Measurements from ENCODE around the gene COL6A3.

The COL6A3 gene, protein sequence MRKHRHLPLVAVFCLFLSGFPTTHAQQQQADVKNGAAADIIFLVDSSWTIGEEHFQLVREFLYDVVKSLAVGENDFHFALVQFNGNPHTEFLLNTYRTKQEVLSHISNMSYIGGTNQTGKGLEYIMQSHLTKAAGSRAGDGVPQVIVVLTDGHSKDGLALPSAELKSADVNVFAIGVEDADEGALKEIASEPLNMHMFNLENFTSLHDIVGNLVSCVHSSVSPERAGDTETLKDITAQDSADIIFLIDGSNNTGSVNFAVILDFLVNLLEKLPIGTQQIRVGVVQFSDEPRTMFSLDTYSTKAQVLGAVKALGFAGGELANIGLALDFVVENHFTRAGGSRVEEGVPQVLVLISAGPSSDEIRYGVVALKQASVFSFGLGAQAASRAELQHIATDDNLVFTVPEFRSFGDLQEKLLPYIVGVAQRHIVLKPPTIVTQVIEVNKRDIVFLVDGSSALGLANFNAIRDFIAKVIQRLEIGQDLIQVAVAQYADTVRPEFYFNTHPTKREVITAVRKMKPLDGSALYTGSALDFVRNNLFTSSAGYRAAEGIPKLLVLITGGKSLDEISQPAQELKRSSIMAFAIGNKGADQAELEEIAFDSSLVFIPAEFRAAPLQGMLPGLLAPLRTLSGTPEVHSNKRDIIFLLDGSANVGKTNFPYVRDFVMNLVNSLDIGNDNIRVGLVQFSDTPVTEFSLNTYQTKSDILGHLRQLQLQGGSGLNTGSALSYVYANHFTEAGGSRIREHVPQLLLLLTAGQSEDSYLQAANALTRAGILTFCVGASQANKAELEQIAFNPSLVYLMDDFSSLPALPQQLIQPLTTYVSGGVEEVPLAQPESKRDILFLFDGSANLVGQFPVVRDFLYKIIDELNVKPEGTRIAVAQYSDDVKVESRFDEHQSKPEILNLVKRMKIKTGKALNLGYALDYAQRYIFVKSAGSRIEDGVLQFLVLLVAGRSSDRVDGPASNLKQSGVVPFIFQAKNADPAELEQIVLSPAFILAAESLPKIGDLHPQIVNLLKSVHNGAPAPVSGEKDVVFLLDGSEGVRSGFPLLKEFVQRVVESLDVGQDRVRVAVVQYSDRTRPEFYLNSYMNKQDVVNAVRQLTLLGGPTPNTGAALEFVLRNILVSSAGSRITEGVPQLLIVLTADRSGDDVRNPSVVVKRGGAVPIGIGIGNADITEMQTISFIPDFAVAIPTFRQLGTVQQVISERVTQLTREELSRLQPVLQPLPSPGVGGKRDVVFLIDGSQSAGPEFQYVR (N-terminal part only)

DNA sequence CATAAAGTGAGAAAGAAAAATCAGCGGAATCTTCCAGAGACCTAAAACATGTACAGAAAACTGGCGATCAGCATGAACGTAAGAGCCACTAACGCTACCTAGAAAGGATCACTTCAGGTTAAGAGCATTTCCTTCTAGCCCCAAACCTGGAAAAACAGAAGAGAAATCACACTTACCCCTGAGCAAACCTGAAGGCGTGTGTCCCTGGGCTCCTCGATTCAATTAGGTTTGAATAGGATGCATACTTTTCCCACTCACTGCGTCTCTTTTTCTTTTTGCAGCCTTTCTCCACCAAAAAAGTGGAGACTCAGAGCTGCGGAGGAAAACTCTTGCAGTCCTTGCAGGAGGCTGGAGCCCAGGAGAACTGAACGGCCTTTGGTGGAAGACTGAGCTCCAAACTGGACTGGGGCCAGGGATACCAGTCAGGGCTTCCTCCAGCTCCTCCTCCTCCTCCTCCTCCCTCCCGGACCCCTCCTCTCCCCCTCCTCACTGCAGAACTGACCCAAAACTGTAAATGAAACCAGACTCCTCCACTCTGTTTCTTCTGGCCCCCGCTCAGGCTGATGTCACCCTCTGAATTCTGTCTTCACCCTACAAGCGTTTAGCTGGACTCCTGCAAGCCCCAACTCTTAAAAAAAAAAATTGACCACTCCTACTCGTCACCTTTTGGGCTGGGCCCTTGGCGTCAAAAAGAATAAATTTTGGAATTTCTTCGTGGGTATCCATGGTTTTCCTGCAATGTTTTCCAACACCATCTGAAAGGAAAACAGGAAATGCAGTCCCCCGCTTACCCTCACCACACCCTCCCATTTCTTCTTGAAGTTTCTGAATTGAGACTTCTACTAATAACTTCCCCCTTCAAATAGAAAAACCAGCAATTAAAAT lies at the start of gene COL6A3:
Gene COL6A3 (minus strand): TSS at position 388 of the 885 bp plus-strand sequence. CDS start 17,347 bp downstream, outside the sequence.
- Histone ChIP-seq H3K4me3 (no peak within 1 kb of the TSS), H3K9me3 (no peaks in the 10 kb centered on the region), H3K36me3 (replicated peaks) (no peaks in the 10 kb centered on the region), H3K27me3 (ENCODE audit: low read depth) (peaks cover 33% of the 10 kb centered on the region), H3K4me1 (no peaks in the 10 kb centered on the region)
- DNase-seq (ENCODE audit: low spot score in 2 of 2): no peak
- in situ Hi-C loops (cut with MboI; ENCODE audit: low sequenced_read_pairs): no loop called here

DNA sequence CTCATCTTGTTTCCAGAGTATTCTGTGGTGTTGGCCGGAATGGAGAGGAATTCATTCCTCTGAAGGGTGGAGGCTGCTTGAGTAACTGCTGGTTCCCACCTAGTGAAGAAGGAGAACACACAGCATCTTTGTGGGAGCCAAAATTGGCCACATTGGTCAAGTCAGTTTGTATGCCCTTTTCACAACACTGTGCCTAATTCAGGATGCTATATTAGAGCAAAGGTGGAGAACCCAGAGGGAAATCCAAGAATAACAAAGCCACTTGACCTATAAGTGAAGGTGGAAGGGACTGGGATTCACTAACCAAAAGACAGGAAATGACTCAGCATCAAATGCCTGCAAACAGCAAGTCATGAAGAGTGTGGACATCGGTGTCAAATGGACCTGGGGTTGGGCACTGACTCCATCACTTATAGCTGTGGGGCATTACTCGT lies 45.8 kb upstream of the COL6A3 start:
- no peaks in the 10 kb centered on the region for H3K27me3 ChIP-seq (ENCODE audit: low read depth)
- in situ Hi-C loops (cut with MboI; ENCODE audit: low sequenced_read_pairs): no loop called here
- no peaks in the 10 kb centered on the region for H3K9me3 ChIP-seq
- DNase-seq (ENCODE audit: low spot score in 2 of 2): no peak
- H3K4me3 ChIP-seq: no peak overlapping the region
- no peaks in the 10 kb centered on the region for H3K36me3 ChIP-seq (replicated peaks)
- no peaks in the 10 kb centered on the region for H3K4me1 ChIP-seq

DNA sequence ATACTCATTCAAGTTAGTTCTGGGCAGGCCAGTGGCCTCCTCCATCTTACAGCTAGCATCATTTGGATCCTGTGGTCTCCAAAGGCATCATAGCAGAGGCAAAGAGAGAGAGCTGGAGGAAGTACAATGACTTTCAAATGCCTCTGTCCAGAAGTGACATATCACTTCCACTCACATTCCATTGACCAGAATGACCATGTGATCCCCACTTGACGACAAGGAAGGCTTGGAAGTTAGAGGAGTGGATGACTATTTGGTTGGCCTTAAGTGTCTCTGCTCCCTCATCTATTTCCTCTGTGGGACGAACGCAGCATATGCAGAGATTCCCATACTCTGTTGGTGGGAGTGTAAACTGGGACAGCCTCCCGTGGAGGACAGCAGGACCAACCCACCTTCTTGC lies 45.3 kb upstream of the COL6A3 start:
- Histone ChIP-seq H3K4me3 (no peak overlapping the region), H3K9me3 (no peaks in the 10 kb centered on the region), H3K4me1 (no peaks in the 10 kb centered on the region), H3K27me3 (ENCODE audit: low read depth) (no peaks in the 10 kb centered on the region), H3K36me3 (replicated peaks) (no peaks in the 10 kb centered on the region)
- DNase-seq (ENCODE audit: low spot score in 2 of 2): no peak
- in situ Hi-C loops (cut with MboI; ENCODE audit: low sequenced_read_pairs): no loop called here

DNA sequence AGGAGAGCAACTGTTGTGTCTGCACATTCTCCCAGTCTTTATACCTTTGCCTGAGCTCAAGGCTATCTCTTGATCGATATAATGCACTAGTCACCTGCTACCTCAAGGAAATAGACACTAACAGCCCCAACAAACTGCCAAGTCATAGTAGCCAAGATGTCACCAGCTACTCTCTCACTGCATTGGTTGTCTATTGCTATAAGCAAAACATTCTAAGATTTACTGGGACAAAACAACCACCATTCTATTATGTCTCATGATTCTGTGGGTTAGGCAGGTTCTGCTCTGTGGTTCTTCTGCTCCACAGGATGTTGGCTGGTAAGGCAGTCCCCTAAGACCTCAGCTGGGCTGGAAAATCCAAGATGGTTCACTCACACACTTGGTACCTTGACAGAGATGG lies 44.6 kb upstream of the COL6A3 start:
- no peaks in the 10 kb centered on the region for H3K4me1 ChIP-seq
- H3K27me3 ChIP-seq (ENCODE audit: low read depth): no peaks in the 10 kb centered on the region
- no peak overlapping the region for H3K4me3 ChIP-seq
- H3K9me3 ChIP-seq: no peaks in the 10 kb centered on the region
- in situ Hi-C loops (cut with MboI; ENCODE audit: low sequenced_read_pairs): no loop called here
- no peaks in the 10 kb centered on the region for H3K36me3 ChIP-seq (replicated peaks)
- no peak for DNase-seq (ENCODE audit: low spot score in 2 of 2)

DNA sequence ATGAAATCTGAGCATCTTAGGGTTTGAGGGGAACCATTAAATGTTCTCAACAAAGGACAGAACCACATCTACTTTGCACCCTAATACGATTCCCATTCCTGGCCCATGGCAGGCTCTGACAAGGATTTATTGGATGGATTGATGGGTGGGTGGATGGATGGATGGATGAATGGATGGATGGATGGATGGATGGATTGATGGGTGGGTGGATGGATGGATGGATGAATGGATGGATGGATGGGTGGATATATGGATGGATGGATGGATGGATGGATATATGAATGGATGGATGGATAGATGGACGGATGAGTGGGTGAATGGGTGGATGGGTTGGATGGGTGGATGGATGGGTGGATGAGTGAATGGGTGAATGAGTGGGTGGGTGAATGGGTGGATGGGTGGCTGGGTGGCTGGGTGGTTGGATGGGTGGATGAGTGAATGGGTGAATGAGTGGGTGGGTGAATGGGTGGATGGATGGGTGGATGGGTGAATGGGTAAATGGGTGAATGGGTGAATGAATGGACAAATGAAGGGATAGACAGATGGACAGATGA lies 43.5 kb upstream of the COL6A3 start:
- H3K27me3 ChIP-seq (ENCODE audit: low read depth): no peaks in the 10 kb centered on the region
- no peaks in the 10 kb centered on the region for H3K9me3 ChIP-seq
- no peak overlapping the region for H3K4me3 ChIP-seq
- in situ Hi-C loops (cut with MboI; ENCODE audit: low sequenced_read_pairs): no loop called here
- no peaks in the 10 kb centered on the region for H3K36me3 ChIP-seq (replicated peaks)
- DNase-seq (ENCODE audit: low spot score in 2 of 2): no peak
- no peaks in the 10 kb centered on the region for H3K4me1 ChIP-seq

DNA sequence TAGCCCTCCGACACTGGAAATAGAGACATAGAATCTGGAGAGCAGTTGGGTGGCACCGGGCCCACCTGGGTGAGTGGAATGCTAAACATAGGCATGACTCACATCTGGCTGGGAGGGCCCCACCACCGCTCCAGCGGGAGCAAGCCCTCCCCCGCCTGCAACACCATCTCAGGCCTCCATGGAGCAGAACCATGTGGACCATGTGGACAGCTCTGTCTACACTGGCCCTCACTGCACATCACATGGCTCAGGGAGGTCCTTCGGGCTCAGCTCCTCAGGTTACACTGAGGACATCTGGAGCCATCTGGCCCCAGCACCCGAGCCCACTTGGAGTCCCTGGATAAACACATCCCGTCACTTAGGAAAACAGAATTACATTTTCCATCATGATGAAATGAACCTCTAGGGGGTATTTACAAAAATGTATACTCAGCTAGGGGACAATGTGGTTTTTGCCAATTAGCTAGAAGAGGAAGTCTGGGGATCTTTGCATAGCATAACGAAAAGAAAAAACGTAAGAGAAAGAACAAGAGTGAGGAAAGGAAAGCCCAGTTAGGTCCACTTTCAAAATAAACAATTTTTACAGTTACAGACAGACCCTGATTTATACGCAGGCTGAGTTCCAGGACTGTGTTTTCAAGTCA lies 42.4 kb upstream of the COL6A3 start:
- H3K36me3 ChIP-seq (replicated peaks): no peaks in the 10 kb centered on the region
- H3K27me3 ChIP-seq (ENCODE audit: low read depth): no peaks in the 10 kb centered on the region
- no peaks in the 10 kb centered on the region for H3K9me3 ChIP-seq
- in situ Hi-C loops (cut with MboI; ENCODE audit: low sequenced_read_pairs): no loop called here
- DNase-seq (ENCODE audit: low spot score in 2 of 2): no peak
- no peak overlapping the region for H3K4me3 ChIP-seq
- H3K4me1 ChIP-seq: no peaks in the 10 kb centered on the region

DNA sequence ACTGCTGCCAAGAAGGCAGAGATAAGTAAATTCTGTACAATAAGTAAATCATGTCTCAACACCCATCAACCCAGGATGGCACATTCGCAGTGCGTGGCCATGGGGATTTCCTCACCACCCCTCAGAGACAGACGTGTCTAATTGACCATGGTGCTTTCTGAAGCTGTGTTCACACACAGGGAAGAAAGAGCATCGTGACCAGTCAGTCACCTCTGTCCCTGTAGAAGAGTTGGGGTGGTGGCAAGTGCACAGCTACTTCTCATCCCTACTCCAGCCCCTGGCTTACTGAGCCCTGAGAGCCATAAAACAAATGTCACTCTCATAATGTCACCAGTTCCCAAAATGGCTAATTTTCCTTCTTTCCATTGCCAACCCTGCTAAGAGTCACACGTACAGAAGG lies 41.8 kb upstream of the COL6A3 start:
- in situ Hi-C loops (cut with MboI; ENCODE audit: low sequenced_read_pairs): no loop called here
- DNase-seq (ENCODE audit: low spot score in 2 of 2): no peak
- H3K9me3 ChIP-seq: no peaks in the 10 kb centered on the region
- H3K27me3 ChIP-seq (ENCODE audit: low read depth): no peaks in the 10 kb centered on the region
- no peaks in the 10 kb centered on the region for H3K4me1 ChIP-seq
- no peak overlapping the region for H3K4me3 ChIP-seq
- H3K36me3 ChIP-seq (replicated peaks): no peaks in the 10 kb centered on the region

DNA sequence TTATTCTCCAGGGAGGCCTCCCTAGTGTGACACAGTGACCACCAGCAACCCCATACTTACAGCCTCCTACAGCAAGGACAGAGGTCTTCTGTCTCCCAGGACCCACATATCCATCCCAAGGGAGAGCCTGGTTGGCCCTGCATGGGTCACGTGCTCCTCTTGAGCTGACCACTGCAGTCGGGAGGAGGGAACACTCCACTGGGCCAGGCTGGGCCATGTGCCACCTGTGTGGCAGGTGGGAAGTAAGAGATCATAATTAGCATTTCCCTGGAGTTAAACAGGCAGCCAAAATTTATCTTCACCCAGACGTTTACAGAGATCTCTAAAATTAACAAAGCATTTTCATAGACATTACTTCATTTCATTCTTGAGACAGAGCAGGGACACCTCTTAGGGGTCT lies 39.7 kb upstream of the COL6A3 start:
- Histone ChIP-seq H3K4me3 (no peak overlapping the region), H3K27me3 (ENCODE audit: low read depth) (no peaks in the 10 kb centered on the region), H3K36me3 (replicated peaks) (no peaks in the 10 kb centered on the region), H3K9me3 (no peaks in the 10 kb centered on the region), H3K4me1 (no peaks in the 10 kb centered on the region)
- no peak for DNase-seq (ENCODE audit: low spot score in 2 of 2)
- in situ Hi-C loops (cut with MboI; ENCODE audit: low sequenced_read_pairs): no loop called here

DNA sequence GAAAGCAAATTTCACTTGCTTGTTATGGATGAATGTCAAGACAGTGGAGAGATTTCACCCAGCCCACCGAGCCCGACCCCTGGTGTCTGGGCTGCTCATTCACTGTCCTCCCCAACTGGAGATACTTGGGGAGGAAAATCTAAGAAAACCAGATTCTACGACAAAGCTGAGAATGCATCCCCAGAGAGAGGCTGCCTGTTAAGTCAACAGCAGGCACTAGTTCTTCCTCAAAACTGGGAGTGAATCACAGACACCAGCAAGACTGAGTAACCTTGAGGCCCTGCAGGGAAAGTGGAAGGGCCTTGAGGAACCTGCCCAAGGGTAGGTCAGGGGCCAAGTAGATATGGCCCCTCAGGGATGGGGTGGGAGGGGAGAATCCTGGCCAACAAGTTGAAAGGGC lies 38.9 kb upstream of the COL6A3 start:
- Histone ChIP-seq H3K4me3 (no peak overlapping the region), H3K36me3 (replicated peaks) (no peaks in the 10 kb centered on the region), H3K9me3 (no peaks in the 10 kb centered on the region), H3K4me1 (no peaks in the 10 kb centered on the region), H3K27me3 (ENCODE audit: low read depth) (no peaks in the 10 kb centered on the region)
- no peak for DNase-seq (ENCODE audit: low spot score in 2 of 2)
- in situ Hi-C loops (cut with MboI; ENCODE audit: low sequenced_read_pairs): no loop called here

DNA sequence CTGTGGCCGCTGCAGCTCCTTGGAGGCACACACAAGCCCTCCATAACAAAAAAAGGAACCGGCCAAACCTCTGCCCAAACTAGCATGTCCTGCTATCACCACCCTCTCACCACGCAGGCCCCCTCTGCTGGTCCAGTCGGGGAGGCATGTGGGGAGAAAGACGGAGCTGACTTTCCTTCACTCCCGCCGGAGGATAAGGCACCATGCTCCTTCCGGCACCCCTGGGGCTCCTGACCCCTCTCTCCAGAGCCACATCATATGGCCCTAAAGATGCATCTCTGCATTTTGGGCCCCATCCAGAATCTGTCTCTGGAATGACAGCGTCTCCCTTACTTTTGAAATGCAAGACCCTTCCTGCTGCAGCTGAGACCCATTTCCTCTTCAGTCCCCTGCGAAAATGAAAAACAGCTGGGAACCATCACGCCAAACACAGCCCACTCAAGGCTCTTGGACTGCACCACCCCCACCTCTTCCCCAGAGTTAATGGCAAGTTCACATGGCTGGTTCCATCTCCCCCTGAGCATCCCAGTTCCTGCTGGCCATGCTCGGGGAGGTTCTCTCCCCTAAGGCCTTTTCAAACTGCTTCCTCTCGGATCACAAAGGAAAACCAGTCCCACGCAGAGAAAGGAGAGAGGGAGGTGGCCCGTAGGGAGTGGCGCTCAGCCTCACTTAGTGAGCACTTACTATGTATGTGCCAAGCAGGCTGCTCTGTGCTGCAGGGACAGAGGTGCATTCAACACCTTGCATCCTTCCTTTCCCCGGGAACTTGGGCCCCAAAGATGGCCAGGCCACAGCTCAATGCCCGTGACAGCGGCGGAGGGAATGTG lies 37.9 kb upstream of the COL6A3 start:
- Histone ChIP-seq H3K4me3 (no peak overlapping the region), H3K9me3 (no peaks in the 10 kb centered on the region)
- DNase-seq (ENCODE audit: low spot score in 2 of 2): no peak

DNA sequence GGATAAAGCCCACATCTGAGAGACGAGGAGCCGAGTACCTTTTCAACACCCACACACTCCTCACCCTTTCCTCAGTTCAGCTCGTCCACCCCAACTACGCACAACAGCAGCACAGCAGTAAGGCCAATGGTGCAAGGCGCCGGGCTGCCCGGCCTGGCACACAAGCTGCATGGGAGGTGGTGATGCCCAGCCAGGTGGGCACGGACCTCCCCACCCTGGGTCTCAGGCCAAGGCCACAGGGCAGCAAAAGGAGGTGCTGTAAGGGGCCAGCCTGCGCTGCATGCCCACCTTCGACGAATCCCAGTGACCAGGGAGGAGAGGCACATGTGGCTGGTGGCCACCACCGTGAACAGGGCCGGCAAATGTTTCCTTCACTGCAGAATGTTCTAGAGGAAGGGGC lies 36.6 kb upstream of the COL6A3 start:
- Histone ChIP-seq H3K4me3 (no peak overlapping the region), H3K9me3 (no peaks in the 10 kb centered on the region), H3K36me3 (replicated peaks) (no peaks in the 10 kb centered on the region), H3K4me1 (no peaks in the 10 kb centered on the region), H3K27me3 (ENCODE audit: low read depth) (no peaks in the 10 kb centered on the region)
- in situ Hi-C loops (cut with MboI; ENCODE audit: low sequenced_read_pairs): no loop called here
- no peak for DNase-seq (ENCODE audit: low spot score in 2 of 2)

More for the DNA sequence above, 37.9 kb upstream of the COL6A3 start:
- H3K4me1 ChIP-seq: no peaks in the 10 kb centered on the region
- no peaks in the 10 kb centered on the region for H3K27me3 ChIP-seq (ENCODE audit: low read depth)
- no peaks in the 10 kb centered on the region for H3K36me3 ChIP-seq (replicated peaks)
- in situ Hi-C loops (cut with MboI; ENCODE audit: low sequenced_read_pairs): no loop called here

DNA sequence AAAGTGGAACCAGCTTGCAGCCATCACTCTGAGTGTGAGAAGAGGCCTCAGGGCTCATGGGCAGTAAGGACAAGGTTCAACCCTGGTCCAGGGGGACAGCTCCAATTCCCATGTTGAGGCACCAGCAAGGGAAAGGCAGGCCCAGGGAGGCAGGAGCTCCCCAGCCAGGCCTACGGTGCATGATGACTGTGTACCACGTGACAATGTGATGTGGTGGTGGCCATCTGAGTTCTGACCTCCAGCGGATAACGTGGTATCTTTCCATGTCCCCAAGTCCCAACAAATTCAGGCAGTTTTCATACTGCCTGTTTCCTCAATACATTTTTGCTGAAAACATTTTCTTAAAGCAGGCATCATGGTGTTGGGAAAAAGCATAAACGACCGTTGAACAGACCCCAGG lies 36.1 kb upstream of the COL6A3 start:
- in situ Hi-C loops (cut with MboI; ENCODE audit: low sequenced_read_pairs): no loop called here
- Histone ChIP-seq H3K36me3 (replicated peaks) (no peaks in the 10 kb centered on the region), H3K27me3 (ENCODE audit: low read depth) (no peaks in the 10 kb centered on the region), H3K4me3 (no peak overlapping the region), H3K4me1 (no peaks in the 10 kb centered on the region), H3K9me3 (no peaks in the 10 kb centered on the region)
- no peak for DNase-seq (ENCODE audit: low spot score in 2 of 2)

Measured in HAP-1 (cell line).